NK-92 (cell line): Measurements from ENCODE around the gene ATP6V0B.

Experiments used
- DNase-seq: peaks from one replicate; lab custom pipeline; 2025; ENCODE audit not compliant: unreplicated experiment; lab: John Stamatoyannopoulos, UW

Gene ATP6V0B

GRCh38 chr1:44025816-44026215 is 51.1 kb downstream of the ATP6V0B start:
- no peak for DNase-seq

DNA sequence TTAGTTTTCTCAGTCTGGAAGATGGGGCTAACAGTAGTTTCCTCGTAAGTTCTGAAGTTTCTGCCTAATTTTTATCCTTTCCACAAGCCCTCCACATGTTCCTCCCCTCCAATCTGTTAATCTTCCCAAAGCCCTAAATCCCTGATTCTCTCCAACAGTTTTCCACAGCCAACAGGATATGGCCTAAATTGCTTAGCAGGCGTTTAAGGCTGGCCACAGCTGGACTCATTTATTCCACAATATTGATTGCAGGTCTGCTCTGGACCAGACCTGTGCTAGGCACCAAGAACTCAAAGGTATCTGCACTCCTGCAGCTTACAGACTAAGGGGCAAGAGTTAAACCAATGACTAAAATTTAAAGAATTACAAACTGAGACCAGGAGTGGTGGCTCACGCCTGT is 52.6 kb downstream of the ATP6V0B start:
- DNase-seq = no peak
